Adipose tissue (tissue), 3 donors: ENCODE results near the gene EPHA3. TPM values are rescaled to one million over a fixed set of nuclear protein-coding genes. Genes with fewer than 3 reads are reported as not detected.
"Not testable (repeated sequence)": the region's sequence is repeated elsewhere in the genome, so short reads cannot be mapped to it uniquely, and the experiment has no call there.

Experiments used
- H3K27ac ChIP-seq: one replicate; pipeline ENCODE4 v1.5.1; 2013; ENCODE audit warnings: low read depth, low read length
- WGBS, 3 donors: extraction: QIAGEN DNeasy Blood & Tissue Kit; methylation state at CpG; one replicate each; pipeline ENCODE4 v1.1.7; 2013; 5-methylcytosine and 5-hydroxymethylcytosine counted together
- polyA plus RNA-seq, 3 donors: library from polyadenylated mRNA; stranded (reverse); fragments of 200-250 nt; gene quantifications; one replicate each; pipeline ENCODE4 v1.2.3, GENCODE V29; 2013
- donor health status: healthy with polysubstance abuse.
- donor health status: Bipolar disorder and iron deficiency.
- donor health status: healthy.

EPHA3 gene
- polyA plus RNA-seq, 3 donors = 0.84 to 2.3 (median 1.1) TPM

DNA sequence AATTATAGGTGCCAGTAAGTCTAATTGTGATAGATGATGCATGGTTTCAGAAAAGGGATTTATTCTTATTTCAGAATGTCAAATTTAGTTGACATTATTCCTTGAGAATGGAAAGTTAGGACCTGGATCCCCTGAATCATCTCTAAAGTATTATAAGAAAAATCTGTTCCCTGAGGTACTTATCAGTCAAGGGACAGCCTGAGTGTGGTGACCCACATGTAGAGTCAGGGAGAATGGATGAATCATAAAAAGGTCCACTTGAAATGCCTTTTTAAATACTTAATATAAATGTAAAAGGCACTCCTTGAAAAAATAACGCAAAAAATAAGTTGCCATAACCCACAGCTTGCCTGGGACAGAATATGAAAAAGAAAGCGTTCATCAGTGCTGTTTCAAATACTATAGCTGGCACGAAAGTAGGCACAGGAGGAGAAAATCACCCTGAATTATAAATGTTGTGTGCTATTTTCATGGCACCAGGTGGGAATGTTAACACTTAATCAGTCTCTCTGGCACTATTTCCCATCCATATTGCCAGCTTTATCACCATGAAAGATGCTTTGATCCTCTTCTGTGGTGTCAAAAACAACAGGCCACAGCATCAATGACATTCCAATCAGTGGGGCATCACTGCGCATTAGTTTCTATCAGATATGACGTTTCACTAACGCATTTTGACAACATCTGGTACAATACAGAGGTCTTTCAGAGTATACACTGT lies 208.5 kb downstream of the EPHA3 start:
- WGBS, 3 donors = 87 to 88% (median 87%) methylated on average over 6 of the region's 6 CpGs
- H3K27ac ChIP-seq = no peak overlapping the region

DNA sequence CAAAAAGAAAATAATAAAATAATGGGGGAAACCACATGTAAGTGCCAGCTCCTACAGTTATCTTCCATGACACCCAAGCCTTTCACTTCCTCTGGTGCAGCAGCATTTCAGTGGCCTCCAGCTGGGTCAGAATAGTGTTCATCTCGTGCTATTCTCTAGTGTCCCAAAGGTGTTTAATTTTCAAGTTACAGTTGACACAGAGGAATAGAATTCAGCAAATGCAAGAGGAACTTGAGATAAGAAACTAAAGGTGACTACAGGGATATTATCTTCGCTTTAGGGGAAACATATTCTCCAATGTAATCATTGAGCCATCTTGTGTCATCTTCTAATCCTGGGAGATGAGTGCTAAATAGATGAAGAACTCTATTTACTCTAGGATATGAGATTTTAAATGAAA lies 212.8 kb downstream of the EPHA3 start:
- H3K27ac ChIP-seq = no peak overlapping the region
- WGBS, 3 donors = 77 to 89% (median 82%) methylated on average over 2 of the region's 2 CpGs

DNA sequence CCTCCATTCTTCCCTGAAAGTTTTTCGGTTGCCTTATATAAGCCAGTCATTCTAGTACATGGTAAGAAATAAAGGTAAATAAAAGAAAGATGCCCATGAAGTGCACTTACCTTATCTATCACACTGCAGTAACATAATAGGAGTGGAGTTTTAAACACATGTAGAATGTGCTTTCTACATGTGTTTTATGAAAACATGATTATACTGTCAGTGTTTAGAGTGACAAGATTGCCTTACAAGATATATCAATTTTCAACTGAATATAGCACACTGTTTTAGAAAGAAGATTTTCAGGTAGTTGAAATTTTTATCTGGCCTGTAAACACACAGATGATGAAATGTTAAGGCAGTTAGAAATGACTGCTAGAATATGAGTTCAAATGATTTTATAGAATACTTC lies 219.6 kb downstream of the EPHA3 start:
- 93 to 97% (median 94%) methylated on average over 1 of the region's 1 CpG for WGBS, 3 donors
- no peak overlapping the region for H3K27ac ChIP-seq

DNA sequence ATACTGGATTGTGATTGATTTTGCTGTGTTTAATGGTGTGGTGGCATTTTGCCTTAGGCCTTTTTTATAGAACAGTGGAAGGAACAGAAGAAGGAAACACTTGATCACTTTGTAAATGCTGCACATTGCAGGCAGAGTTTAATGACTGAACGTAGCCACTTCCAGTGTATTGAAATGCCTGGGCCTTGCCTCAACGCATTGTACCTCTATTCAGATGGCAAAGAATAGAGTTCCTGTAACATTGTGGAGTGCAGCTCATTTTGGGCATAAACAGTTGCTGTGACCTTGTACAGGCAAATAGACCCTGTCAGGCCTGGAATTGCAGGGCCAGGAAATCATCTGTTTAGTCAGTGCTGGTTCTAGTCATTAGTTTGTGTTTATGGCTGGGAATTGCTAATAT lies 225.0 kb downstream of the EPHA3 start:
- H3K27ac ChIP-seq = no peak overlapping the region
- 75 to 81% (median 76%) methylated on average over 2 of the region's 2 CpGs for WGBS, 3 donors

DNA sequence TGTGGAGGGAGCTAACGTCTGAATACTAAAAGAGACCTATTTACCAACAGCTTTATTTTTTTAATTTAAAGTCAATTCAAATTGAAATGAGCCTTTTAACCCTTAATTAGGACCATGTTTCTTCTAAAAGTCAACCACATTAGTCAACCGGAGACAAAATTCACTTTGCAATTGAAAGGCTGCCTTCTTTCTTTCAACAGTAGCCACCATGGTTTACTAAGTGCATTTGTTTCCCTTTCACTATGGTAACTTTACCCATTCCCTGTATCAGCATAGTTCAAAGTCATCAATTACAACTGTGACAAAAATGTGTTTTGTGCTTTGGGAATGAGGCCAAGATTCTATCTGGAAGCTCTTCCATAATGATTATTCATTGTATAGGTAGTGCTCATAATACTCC lies 225.4 kb downstream of the EPHA3 start:
- WGBS, 3 donors = 75% methylated on average over 2 of the region's 2 CpGs

DNA sequence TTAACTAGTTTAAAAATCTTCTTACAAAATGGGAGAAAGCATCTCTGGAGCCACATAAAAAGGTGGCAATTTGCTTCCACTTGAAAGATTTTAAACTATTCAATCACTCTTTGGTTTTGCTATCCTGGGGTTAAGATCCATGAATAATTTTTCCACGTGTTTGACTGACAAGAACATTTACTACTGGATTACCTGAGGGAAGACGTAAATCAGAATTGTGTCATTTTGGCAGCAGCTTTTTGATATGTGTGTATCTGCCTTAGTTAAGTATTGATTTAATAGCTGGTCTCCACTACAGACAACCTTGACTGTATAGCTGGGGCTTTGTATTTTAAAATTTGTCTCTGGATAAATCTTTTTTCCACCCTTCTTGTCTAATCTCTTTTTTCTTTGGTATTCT lies 228.3 kb downstream of the EPHA3 start:
- no peak overlapping the region for H3K27ac ChIP-seq
- 48 to 81% (median 78%) methylated on average over 2 of the region's 2 CpGs for WGBS, 3 donors

More for the DNA sequence above, 225.4 kb downstream of the EPHA3 start:
- no peak overlapping the region for H3K27ac ChIP-seq

DNA sequence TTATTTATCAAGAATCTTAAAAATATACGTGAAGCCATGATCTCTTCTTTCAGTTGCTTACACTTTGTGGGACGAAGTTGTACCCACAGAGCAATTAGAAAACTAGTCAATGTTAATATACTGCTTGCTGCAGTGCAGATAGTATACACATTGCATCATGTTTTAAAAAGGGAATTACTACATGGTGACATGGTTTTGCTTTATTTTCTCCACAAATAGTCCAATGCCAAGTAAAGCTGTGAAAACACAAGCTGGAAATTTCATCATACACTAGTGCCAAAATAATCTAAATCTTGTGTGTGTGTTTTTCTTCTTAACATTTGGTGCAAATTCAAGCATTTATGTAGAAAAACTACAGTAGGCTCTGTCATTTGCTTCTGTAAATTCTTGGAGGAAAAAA lies 233.0 kb downstream of the EPHA3 start:
- H3K27ac ChIP-seq = no peak overlapping the region
- 70 to 88% (median 80%) methylated on average over 2 of the region's 2 CpGs for WGBS, 3 donors

DNA sequence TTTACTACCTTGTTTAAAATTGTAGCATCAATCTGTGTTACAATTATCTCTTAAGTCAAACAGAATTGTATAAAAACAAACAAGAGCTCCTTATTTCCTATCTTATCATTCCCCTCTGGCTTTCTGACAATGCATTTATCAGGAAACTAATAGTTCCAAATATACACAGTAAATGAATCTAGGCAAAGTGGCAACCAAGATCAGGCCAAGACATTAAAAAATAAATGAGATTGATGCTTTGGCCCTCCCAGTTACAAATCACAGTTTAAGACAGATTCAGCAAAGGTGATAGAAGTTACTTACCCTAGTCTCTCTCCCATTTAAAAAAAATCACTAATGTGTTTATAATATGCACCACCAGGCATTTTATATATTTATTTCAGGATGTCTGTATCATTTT lies 236.7 kb downstream of the EPHA3 start:
- H3K27ac ChIP-seq = no peak overlapping the region

DNA sequence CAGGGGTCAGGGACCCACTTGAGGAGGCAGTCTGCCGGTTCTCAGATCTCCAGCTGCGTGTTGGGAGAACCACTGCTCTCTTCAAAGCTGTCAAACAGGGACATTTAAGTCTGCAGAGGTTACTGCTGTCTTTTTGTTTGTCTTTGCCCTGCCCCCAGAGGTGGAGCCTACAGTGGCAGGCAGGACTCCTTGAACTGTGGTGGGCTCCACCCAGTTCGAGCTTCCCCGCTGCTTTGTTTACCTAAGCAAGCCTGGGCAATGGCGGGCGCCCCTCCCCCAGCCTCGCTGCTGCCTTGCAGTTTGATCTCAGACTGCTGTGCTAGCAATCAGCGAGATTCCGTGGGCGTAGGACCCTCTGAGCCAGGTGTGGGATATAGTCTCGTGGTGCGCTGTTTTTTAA lies 243.5 kb downstream of the EPHA3 start:
- not testable (repeated sequence) for H3K27ac ChIP-seq
- 48 to 73% (median 51%) methylated on average over 3 to 5 of the region's 12 CpGs for WGBS, 3 donors

DNA sequence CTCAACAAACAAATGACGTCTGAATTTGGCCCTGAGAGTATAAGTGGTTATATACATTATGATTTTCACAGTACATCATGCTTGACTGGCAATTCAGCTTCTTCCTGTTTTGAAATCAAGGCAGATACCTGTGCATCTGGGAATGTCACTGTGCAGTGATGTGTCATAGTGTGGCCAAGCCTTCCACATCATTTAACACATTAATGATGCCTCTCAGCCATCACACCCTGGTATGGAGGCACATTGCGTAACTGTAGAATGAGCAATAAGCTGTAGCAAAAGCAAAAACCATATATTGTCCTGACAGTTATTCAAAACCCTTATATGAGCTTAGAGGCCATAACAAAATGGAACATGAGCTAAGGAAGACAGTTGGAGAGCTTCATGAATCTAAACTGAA lies 246.0 kb downstream of the EPHA3 start:
- WGBS, 3 donors = 67 to 81% (median 80%) methylated on average over 2 of the region's 2 CpGs
- no peak overlapping the region for H3K27ac ChIP-seq

DNA sequence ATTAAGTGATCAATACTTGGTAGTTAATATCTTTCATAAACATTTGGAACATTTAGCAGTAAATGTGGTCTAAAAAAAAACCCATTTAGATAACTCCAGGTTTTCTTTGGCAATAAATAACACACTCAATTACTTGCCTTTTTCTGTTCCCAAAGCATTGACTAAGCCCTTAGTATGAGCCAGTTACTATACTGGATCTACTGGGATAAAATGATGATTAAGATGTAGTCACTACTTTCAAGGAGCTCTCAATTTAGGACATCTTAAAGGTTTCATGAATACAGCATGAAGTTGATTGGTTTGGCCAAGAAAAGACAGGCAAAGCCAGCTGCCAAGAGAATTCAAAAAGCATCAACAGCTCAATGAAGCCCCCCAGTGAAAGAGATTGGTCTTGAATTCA lies 250.9 kb downstream of the EPHA3 start:
- H3K27ac ChIP-seq = no peak overlapping the region

DNA sequence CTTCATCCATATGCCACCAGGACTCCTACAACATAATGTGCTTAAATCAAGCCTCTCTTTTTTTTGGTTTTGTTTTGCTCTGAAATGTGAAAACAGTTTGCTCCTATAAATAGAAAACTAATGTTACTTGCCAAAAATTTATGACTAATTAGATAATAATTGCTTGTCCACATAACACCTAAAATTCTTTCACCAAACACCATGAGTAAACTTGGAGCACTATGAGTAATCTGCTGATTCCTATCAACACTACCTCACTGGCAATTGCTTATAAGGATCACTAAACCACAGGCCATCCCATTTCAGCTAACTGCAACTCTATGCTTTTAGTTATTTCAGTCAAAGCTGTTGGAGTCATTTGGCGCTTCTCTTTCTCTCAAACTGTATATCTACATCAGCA lies 252.7 kb downstream of the EPHA3 start:
- no peak overlapping the region for H3K27ac ChIP-seq
- 93 to 100% (median 100%) methylated on average over 1 of the region's 1 CpG for WGBS, 3 donors

DNA sequence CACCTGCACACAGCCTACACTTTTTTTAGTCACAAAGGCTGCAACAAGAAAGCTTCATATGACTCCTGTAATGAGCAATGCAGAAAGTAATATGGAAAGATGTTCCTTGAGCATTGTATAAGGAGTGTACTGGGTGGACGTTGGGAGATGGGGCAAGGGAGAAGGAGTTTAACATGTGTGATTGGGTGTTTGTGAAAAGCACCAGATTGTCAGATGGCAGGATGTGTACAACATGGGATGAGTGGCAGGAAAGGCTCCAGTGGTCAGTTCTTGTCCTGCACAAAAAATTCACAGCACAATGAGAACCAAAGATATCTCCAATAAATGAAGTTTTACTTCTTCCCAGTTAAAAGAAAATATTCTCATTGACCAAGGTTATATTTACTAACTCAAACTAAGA lies 255.1 kb downstream of the EPHA3 start:
- no peak overlapping the region for H3K27ac ChIP-seq
- WGBS, 3 donors = 58 to 75% (median 72%) methylated on average over 1 of the region's 1 CpG

DNA sequence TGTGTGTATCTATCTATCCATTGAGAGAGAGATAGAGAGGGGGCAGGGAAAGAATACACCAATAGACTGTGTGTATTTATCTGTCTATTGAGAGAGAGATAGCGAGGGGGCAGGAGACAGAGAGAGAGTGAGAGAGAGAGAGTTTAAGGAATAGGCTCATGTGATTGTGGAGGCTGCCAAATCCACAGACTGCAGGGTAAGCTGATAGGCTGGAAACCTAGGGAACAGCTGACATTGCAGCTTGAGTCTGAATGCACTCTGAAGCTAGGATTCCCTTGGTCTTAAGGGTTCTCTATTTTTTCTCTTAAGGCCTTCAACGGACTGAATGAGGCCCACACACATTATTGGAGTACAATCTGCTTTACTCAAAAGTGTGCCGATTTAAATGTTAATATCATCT lies 255.8 kb downstream of the EPHA3 start:
- 81 to 85% (median 82%) methylated on average over 3 of the region's 3 CpGs for WGBS, 3 donors
- H3K27ac ChIP-seq = no peak overlapping the region

DNA sequence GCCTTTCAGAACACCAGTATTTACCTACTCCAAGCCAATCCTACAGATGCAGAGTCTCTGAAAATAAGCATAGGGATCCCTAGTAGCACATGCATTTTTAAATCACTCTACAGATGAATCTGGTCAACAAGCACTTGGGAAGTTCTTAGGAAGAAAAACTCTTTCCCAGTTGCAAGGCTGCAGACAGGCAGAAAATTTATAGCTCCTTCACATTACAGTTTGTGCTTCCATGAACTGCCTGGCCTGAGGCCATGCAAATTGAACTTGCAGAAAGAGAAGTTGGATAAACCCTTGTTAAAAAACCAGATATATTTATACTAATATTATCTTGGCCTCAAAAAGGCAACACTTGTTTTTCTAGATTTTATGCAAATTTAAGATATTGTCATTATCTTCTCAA lies 256.9 kb downstream of the EPHA3 start:
- H3K27ac ChIP-seq = no peak overlapping the region

DNA sequence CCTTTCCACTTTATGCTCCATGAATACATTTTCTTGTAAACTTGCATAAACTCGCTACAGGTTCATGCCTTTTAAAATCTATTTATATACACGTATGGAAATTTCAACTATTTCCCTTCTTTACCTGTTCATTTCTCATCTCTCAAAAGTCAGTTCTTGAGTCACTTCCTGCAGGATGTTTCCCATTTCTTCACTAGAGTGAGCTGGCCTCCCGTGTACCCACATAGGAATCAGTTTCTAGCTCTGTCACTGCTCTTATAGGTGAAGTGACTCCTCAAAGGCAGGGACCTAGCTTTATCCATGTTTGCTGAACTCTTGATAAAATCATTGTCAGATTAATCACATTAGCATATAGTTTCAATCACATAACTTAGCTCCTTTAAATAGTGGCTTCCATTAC lies 259.7 kb downstream of the EPHA3 start:
- WGBS, 3 donors = 62 to 70% (median 63%) methylated on average over 3 of the region's 3 CpGs

DNA sequence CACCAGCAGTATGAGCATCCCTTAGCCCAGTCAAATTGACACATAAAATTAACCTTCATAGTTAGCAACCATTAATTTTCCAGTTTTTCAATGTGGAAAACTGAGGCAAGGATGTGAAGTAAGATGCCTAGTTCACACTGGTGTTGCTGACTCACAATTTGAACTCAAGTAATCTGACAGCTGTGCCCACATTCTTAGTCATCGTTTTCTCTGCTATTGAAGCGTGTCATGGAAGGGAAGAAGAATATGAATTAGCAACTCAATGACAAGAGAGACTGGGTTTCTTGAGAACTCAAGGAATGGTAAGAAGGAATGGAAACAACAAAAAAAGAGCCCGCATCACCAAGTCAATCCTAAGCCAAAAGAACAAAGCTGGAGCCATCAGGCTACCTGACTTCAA lies 261.4 kb downstream of the EPHA3 start:
- no peak overlapping the region for H3K27ac ChIP-seq
- WGBS, 3 donors = 88 to 98% (median 93%) methylated on average over 3 of the region's 3 CpGs

More for the DNA sequence above, 259.7 kb downstream of the EPHA3 start:
- H3K27ac ChIP-seq = no peak overlapping the region

DNA sequence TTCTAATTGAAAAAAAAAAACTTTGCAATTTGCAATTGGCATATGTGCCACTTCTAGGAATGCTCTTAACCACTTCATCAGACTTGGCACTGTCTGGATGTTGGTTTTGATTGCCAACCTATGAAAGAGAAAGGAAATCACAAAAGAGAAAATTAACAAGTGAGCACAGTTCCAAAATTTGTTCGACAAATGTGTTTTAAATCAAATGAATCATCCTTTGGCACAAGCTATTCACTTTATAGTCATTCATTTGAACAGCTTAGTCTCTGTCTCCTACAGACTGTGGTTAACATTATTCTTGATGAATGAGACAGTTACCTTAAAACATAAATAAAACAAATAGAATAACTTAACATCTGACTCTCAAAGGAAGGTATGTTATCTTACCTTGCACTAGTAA lies 265.0 kb downstream of the EPHA3 start:
- WGBS, 3 donors = 40 to 60% (median 49%) methylated on average over 1 of the region's 1 CpG
- no peak overlapping the region for H3K27ac ChIP-seq

DNA sequence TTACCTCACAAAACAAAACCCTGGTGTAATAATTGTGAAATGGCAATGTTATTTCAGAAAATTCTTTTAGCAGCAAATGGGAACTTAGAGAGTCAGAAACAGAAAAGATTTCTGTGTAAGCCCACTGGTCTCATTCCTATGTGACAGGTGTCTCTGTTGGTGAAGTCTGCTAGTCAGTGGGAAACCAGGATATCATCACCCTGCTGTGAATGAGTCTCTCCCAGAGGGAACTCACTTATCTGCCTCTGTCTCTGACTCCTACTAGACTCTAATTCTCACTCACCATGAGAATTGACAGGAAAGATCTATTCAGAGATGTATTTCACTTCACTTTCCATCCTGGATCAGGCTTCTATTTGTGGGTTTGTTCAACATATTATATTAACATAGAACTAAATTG lies 266.0 kb downstream of the EPHA3 start:
- no peak overlapping the region for H3K27ac ChIP-seq

DNA sequence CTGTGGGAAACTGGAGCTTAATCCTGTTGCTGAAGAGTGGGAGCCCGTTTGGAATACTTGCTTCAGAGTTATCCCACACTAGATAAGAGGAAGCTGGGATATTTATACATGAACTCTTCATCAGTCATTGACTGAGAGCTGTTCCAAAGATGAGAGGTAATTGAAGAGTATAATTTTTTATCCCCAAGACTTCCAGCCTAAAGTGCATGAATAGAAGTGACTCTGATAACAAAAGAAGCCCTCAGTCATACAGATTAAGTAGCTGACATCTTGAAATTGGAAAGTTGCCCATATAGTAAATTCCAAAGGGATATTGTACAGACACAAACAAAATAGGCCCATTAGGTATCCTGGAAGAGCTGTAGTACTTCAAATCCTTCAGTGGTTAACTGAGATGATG lies 268.0 kb downstream of the EPHA3 start:
- no peak overlapping the region for H3K27ac ChIP-seq
- WGBS, 3 donors = 43 to 67% (median 60%) methylated on average over 1 of the region's 1 CpG

DNA sequence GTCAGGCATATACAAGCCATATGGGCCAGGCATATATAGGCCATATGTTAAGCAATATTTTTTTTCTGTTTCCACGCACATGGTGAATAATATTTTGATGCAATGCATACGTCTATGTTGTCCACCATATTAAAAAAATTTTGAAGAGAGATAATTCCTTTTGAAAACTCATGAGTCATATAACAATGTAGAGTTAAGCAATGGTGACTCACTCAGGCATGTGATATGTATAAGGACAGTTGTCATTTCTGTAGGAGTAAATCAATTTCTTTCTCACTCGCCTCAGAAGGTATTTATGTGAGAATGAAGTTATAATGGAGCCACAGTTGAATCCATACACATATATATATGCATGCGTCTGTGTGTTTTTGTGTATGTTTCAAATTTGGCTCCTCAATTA lies 272.6 kb downstream of the EPHA3 start:
- WGBS, 3 donors = 87 to 90% (median 87%) methylated on average over 4 of the region's 4 CpGs
- no peak overlapping the region for H3K27ac ChIP-seq
